ENCODE data around the gene KRT6C.
"Not testable (repeated sequence)": the region's sequence is repeated elsewhere in the genome, so short reads cannot be mapped to it uniquely, and the experiment has no call there.

- TF ChIP-seq ZFP3 (CRISPR knock-in tag; IDR thresholded peaks at IDR 0.05); ARNTL (CRISPR knock-in tag; IDR thresholded peaks at IDR 0.05; ENCODE audit: borderline replicate concordance, low read depth); TCF4 (CRISPR knock-in tag; IDR thresholded peaks at IDR 0.05; ENCODE audit: borderline replicate concordance); RARB (CRISPR knock-in tag; IDR thresholded peaks at IDR 0.05): not testable (repeated sequence)
Observed at GRCh38 chr12:52492405-52492804, 18.8 kb upstream of the KRT6C start.
